Measurements from ENCODE around the gene WASHC2A. TPM values are rescaled to one million over a fixed set of nuclear protein-coding genes. Genes with fewer than 3 reads are reported as not detected.
"Not testable (repeated sequence)": the region's sequence is repeated elsewhere in the genome, so short reads cannot be mapped to it uniquely, and the experiment has no call there.

Gene WASHC2A
- polyA plus RNA-seq, 1 donor (not counting 4 experiments of a cell fraction or from before 2014, with no cell fraction given) = 38.0 TPM

DNA sequence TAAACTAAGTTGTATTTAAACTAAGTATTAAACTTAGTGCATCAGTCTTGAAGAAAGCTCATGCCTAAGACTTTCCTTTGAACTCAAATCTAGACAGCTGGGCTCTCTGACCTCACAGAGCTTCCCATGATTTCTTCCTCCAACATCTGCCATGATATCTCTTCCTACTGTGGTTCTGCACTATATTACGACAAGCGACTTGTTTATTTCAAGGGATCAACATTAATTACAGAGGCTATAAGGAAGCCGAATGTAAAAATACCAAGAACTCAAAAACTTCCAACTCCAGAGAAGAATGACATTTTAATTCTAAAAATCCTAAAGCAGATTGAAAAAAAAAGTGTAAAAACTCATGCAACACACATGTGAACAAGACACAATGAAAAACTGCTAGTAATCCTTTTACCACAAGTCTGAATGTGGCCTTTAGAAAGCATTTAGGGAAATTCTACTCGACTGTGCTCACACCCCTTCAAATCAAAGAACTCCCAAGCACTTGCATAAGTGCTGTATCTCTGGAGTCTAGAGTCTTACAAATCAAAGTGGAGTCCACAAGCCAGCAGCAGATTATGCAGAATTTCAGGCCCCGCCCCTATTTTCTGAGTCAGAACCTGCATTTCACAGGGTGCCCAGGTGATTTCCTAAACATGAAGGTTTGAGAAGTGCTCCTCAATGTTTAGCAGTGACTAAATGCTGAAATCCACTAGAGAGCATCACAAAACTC, 22.7 kb upstream of the WASHC2A start:
- TF ChIP-seq, protein P1, sequence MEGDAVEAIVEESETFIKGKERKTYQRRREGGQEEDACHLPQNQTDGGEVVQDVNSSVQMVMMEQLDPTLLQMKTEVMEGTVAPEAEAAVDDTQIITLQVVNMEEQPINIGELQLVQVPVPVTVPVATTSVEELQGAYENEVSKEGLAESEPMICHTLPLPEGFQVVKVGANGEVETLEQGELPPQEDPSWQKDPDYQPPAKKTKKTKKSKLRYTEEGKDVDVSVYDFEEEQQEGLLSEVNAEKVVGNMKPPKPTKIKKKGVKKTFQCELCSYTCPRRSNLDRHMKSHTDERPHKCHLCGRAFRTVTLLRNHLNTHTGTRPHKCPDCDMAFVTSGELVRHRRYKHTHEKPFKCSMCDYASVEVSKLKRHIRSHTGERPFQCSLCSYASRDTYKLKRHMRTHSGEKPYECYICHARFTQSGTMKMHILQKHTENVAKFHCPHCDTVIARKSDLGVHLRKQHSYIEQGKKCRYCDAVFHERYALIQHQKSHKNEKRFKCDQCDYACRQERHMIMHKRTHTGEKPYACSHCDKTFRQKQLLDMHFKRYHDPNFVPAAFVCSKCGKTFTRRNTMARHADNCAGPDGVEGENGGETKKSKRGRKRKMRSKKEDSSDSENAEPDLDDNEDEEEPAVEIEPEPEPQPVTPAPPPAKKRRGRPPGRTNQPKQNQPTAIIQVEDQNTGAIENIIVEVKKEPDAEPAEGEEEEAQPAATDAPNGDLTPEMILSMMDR (optimal IDR thresholded peaks at IDR 0.05 in 1 of 3, IDR thresholded peaks at IDR 0.05 in 1 of 3, conservative IDR thresholded peaks at IDR 0.05 in 1 of 3; ENCODE audit: extremely low read depth in 1 of 3, insufficient read depth in 2 of 3, low read length in 3 of 3) = no peak
- DNase-seq (ENCODE audit: low read depth, low spot score) (no peak), FAIRE-seq (no peak)
- Histone ChIP-seq H3K9ac (ENCODE audit: control insufficient read depth, extremely low read depth, insufficient read depth, low read length) (no peak overlapping the region), H4K20me1 (ENCODE audit: control insufficient read depth, extremely low read depth, insufficient read depth, low read length) (no peaks in the 10 kb centered on the region), H3K4me1 (ENCODE audit: control insufficient read depth, extremely low read depth, insufficient read depth, low read length) (no peaks in the 10 kb centered on the region), H3K4me3 (ENCODE audit: control insufficient read depth in 2 of 3, extremely low read depth in 1 of 3, insufficient read depth in 2 of 3, low read depth in 1 of 3, low read length in 3 of 3) (no peak overlapping the region), H3K79me2 (ENCODE audit: control insufficient read depth, insufficient read depth, low read length) (no peaks in the 10 kb centered on the region), H3K27ac (ENCODE audit: control insufficient read depth, insufficient read depth, low read length) (no peak overlapping the region), H3K4me2 (ENCODE audit: control insufficient read depth, extremely low read depth, insufficient read depth, low read depth, low read length) (no peak overlapping the region), H3K9me3 (ENCODE audit: control insufficient read depth, low read depth, low read length) (no peaks in the 10 kb centered on the region), H3K27me3 (ENCODE audit: control insufficient read depth, extremely low read depth, insufficient read depth, low read length) (no peaks in the 10 kb centered on the region), H3K9me1 (ENCODE audit: control insufficient read depth, extremely low read depth, insufficient read depth, low read length) (no peaks in the 10 kb centered on the region), H3K36me3 (ENCODE audit: control insufficient read depth in 2 of 2, extremely low read depth in 1 of 2, insufficient read depth in 2 of 2, low read length in 2 of 2) (no peaks in the 10 kb centered on the region), H2AFZ (ENCODE audit: control insufficient read depth, low read length) (no peak overlapping the region)
- dilution Hi-C loops (cut with MboI; ENCODE audit: extremely low pct_ligation_motif_present, low sequenced_read_pairs) = no loop called here

DNA sequence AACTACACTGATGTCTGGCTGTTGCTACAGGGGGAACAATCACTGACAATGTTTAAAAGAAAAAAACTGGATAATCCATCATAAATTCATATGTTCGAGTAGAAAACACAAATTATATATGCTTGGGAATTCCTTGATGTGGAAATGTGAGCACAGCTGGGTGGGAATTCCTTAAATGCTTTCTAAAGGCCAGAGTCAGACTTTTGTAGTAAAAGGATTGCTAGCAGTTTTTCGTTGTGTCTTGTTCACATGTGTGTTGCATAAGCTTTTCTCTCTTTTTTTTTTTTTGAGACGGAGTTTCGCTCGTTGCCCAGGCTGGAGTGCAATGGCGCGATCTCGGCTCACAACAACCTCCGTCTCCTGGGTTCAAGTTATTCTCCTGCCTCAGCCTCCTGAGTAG, 21.3 kb upstream of the WASHC2A start:
- H4K20me1 ChIP-seq (ENCODE audit: control insufficient read depth, extremely low read depth, insufficient read depth, low read length); H3K4me2 ChIP-seq (ENCODE audit: control insufficient read depth, extremely low read depth, insufficient read depth, low read depth, low read length); H3K4me3 ChIP-seq (ENCODE audit: control insufficient read depth in 2 of 3, extremely low read depth in 1 of 3, insufficient read depth in 2 of 3, low read depth in 1 of 3, low read length in 3 of 3); H3K9me1 ChIP-seq (ENCODE audit: control insufficient read depth, extremely low read depth, insufficient read depth, low read length); H3K36me3 ChIP-seq (ENCODE audit: control insufficient read depth in 2 of 2, extremely low read depth in 1 of 2, insufficient read depth in 2 of 2, low read length in 2 of 2); DNase-seq (ENCODE audit: low read depth, low spot score); H3K79me2 ChIP-seq (ENCODE audit: control insufficient read depth, insufficient read depth, low read length); dilution Hi-C loops (cut with MboI; ENCODE audit: extremely low pct_ligation_motif_present, low sequenced_read_pairs); H2AFZ ChIP-seq (ENCODE audit: control insufficient read depth, low read length); H3K9me3 ChIP-seq (ENCODE audit: control insufficient read depth, low read depth, low read length); H3K27me3 ChIP-seq (ENCODE audit: control insufficient read depth, extremely low read depth, insufficient read depth, low read length); H3K27ac ChIP-seq (ENCODE audit: control insufficient read depth, insufficient read depth, low read length); FAIRE-seq; H3K9ac ChIP-seq (ENCODE audit: control insufficient read depth, extremely low read depth, insufficient read depth, low read length); H3K4me1 ChIP-seq (ENCODE audit: control insufficient read depth, extremely low read depth, insufficient read depth, low read length): not testable (repeated sequence)

DNA sequence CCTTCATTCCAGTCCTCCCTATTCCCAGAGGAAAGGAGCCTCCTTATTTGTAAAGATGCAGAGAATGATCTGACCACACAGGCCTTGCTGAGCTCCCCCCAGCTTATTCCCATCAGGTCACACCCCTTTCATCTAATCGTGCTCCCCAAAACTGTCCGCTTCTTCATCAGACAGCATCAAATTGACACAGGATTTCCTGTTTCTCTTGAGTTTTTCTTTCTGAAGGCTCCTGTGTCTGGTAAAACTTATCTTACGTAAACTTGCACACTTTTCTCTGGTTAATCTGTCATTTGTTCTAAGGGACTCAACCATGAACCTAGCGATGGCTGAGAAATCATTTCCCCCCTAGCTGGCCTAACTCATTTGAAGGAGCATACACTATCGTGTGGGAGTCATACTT, 20.2 kb upstream of the WASHC2A start:
- H3K9me1 ChIP-seq (ENCODE audit: control insufficient read depth, extremely low read depth, insufficient read depth, low read length); H3K79me2 ChIP-seq (ENCODE audit: control insufficient read depth, insufficient read depth, low read length); dilution Hi-C loops (cut with MboI; ENCODE audit: extremely low pct_ligation_motif_present, low sequenced_read_pairs); H4K20me1 ChIP-seq (ENCODE audit: control insufficient read depth, extremely low read depth, insufficient read depth, low read length); H3K27ac ChIP-seq (ENCODE audit: control insufficient read depth, insufficient read depth, low read length); H3K36me3 ChIP-seq (ENCODE audit: control insufficient read depth in 2 of 2, extremely low read depth in 1 of 2, insufficient read depth in 2 of 2, low read length in 2 of 2); H3K9ac ChIP-seq (ENCODE audit: control insufficient read depth, extremely low read depth, insufficient read depth, low read length); H3K4me1 ChIP-seq (ENCODE audit: control insufficient read depth, extremely low read depth, insufficient read depth, low read length); H3K4me3 ChIP-seq (ENCODE audit: control insufficient read depth in 2 of 3, extremely low read depth in 1 of 3, insufficient read depth in 2 of 3, low read depth in 1 of 3, low read length in 3 of 3); DNase-seq (ENCODE audit: low read depth, low spot score); H3K27me3 ChIP-seq (ENCODE audit: control insufficient read depth, extremely low read depth, insufficient read depth, low read length); H3K4me2 ChIP-seq (ENCODE audit: control insufficient read depth, extremely low read depth, insufficient read depth, low read depth, low read length); H3K9me3 ChIP-seq (ENCODE audit: control insufficient read depth, low read depth, low read length); H2AFZ ChIP-seq (ENCODE audit: control insufficient read depth, low read length); FAIRE-seq: not testable (repeated sequence)

DNA sequence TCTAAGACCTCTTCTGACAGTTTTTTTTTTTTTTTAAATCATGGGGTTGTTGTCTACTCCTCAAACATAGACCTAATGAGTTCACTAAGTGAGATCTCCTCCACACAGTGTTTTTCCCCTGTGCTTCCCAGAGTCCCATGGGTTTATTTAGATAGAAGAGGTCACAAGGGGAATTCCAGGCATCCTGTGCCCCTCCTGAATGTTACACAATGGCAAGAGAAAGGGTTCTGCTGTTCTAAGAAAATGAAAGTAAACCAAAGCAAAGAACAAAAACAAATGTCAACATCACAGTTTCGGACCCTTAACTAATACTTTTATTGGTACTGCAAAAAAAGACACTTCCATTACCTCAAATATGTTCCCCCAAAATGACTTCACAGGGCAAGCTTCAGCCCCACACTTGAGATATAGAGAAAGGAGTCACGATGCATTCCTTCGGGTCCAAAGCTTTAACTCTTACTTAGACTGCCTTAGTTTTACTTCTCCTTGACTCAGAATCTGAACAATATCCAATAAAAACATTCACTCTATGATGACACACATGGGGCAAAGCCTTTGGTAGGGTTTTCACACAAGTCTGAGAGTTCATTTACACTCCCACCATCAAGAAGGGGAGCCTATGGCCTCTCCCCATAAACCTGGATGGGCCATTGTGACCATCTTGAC, 15.6 kb upstream of the WASHC2A start:
- H3K27ac ChIP-seq (ENCODE audit: control insufficient read depth, insufficient read depth, low read length); H3K4me3 ChIP-seq (ENCODE audit: control insufficient read depth in 2 of 3, extremely low read depth in 1 of 3, insufficient read depth in 2 of 3, low read depth in 1 of 3, low read length in 3 of 3); FAIRE-seq: not testable (repeated sequence)

More for the DNA sequence above, 15.6 kb upstream of the WASHC2A start:
- H3K36me3 ChIP-seq (ENCODE audit: control insufficient read depth in 2 of 2, extremely low read depth in 1 of 2, insufficient read depth in 2 of 2, low read length in 2 of 2); H3K4me1 ChIP-seq (ENCODE audit: control insufficient read depth, extremely low read depth, insufficient read depth, low read length); DNase-seq (ENCODE audit: low read depth, low spot score); H3K9me3 ChIP-seq (ENCODE audit: control insufficient read depth, low read depth, low read length); H3K27me3 ChIP-seq (ENCODE audit: control insufficient read depth, extremely low read depth, insufficient read depth, low read length); H3K79me2 ChIP-seq (ENCODE audit: control insufficient read depth, insufficient read depth, low read length); H3K9ac ChIP-seq (ENCODE audit: control insufficient read depth, extremely low read depth, insufficient read depth, low read length); H4K20me1 ChIP-seq (ENCODE audit: control insufficient read depth, extremely low read depth, insufficient read depth, low read length); dilution Hi-C loops (cut with MboI; ENCODE audit: extremely low pct_ligation_motif_present, low sequenced_read_pairs); H3K4me2 ChIP-seq (ENCODE audit: control insufficient read depth, extremely low read depth, insufficient read depth, low read depth, low read length); H2AFZ ChIP-seq (ENCODE audit: control insufficient read depth, low read length); H3K9me1 ChIP-seq (ENCODE audit: control insufficient read depth, extremely low read depth, insufficient read depth, low read length): not testable (repeated sequence)

Data from keratinocyte (primary cell).